Mammary epithelial cell (primary cell): ENCODE measurements around the gene DCP1B.

ENCODE experiments used
- CTCF ChIP-seq, 2 donors: IDR thresholded peaks in 1 of 2; conservative IDR thresholded peaks in 1 of 2; 2 replicates each; pipeline ENCODE4 v1.5.1; 2011 to 2012; ENCODE audit warnings: inconsistent platforms in 2 of 2, low read length in 2 of 2, mild to moderate bottlenecking in 2 of 2, control low read depth in 1 of 2, low read depth in 1 of 2; ENCODE audit not compliant: insufficient read depth in 1 of 2; ENCODE audit errors: extremely low read depth in 1 of 2
- EZH2 ChIP-seq: IDR thresholded peaks from 2 replicates; pipeline ENCODE4 v1.6.1; 2012; ENCODE audit warnings: low read length, inconsistent platforms, borderline replicate concordance

- TF ChIP-seq EZH2 (no peak), CTCF (conservative IDR thresholded peaks at IDR 0.05 in 1 of 2, IDR thresholded peaks at IDR 0.05 in 1 of 2; ENCODE audit: extremely low read depth in 1 of 2, insufficient read depth in 1 of 2, low read depth in 1 of 2, low read length in 2 of 2) (no peak)
These were observed 81.3 kb downstream of the DCP1B start for GRCh38 chr12:1922985-1923384.
